NB4 (cell line): Measurements from ENCODE around the gene BLNK.

Source experiments
- MYC ChIP-seq: IDR thresholded peaks from 2 replicates; pipeline ENCODE4 v1.6.1; 2011; ENCODE audit warnings: low read depth, low read length
- POLR2A ChIP-seq: IDR thresholded peaks from 2 replicates; pipeline ENCODE4 v1.6.1; 2011; ENCODE audit warnings: mild to moderate bottlenecking; ENCODE audit not compliant: insufficient read length; ENCODE audit errors: extremely low read depth
- TF ChIP-seq, protein P1 (sequence below): IDR thresholded peaks from one replicate; pipeline ENCODE4 v1.5.1; 2012; ENCODE audit warnings: low read depth, low read length
- TF ChIP-seq, protein P2 (sequence below): IDR thresholded peaks from 2 replicates; pipeline ENCODE4 v1.6.1; 2011; ENCODE audit warnings: low read depth, low read length

DNA sequence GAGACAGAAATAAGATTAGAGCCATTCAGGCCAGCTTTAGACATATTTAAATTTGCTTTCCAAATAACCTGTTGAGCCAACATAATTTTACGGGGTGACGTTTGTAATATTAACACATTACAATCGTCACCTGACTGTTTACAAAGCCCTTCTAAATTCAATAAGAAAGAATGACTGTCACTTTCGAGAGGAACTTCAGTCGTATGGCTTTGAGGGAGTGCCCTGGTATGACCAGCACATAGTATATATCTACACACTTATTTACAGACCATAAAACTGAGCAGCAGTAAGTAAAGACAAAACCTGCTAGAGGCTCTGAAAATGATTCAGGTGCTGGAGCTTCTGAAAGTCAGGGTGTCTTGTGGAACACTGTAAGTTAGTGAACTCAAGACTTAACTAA, 62.4 kb downstream of the BLNK start:
- TF ChIP-seq, protein P1, sequence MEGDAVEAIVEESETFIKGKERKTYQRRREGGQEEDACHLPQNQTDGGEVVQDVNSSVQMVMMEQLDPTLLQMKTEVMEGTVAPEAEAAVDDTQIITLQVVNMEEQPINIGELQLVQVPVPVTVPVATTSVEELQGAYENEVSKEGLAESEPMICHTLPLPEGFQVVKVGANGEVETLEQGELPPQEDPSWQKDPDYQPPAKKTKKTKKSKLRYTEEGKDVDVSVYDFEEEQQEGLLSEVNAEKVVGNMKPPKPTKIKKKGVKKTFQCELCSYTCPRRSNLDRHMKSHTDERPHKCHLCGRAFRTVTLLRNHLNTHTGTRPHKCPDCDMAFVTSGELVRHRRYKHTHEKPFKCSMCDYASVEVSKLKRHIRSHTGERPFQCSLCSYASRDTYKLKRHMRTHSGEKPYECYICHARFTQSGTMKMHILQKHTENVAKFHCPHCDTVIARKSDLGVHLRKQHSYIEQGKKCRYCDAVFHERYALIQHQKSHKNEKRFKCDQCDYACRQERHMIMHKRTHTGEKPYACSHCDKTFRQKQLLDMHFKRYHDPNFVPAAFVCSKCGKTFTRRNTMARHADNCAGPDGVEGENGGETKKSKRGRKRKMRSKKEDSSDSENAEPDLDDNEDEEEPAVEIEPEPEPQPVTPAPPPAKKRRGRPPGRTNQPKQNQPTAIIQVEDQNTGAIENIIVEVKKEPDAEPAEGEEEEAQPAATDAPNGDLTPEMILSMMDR: no peak
- TF ChIP-seq POLR2A (no peak), MYC (no peak)
- TF ChIP-seq, protein P2, sequence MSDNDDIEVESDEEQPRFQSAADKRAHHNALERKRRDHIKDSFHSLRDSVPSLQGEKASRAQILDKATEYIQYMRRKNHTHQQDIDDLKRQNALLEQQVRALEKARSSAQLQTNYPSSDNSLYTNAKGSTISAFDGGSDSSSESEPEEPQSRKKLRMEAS: no peak
